Nephron (organoid): ENCODE data around the gene SLC46A2.

Source experiments
- H3K27ac Mint-ChIP-seq, 3 experiments: 2 replicates each; pipeline ENCODE4 v1.8.0; 2020; ENCODE audit warnings: mixed read lengths in 3 of 3, mild to moderate bottlenecking in 2 of 3, moderate library complexity in 1 of 3
- H3K27me3 Mint-ChIP-seq: 2 replicates; pipeline ENCODE4 v1.8.0; 2021; ENCODE audit warnings: low read depth, mild to moderate bottlenecking, moderate library complexity, mixed read lengths
- H3K36me3 Mint-ChIP-seq: 2 replicates; pipeline ENCODE4 v1.8.0; 2020; ENCODE audit warnings: low read depth, mixed read lengths
- H3K4me1 Mint-ChIP-seq: 2 replicates; pipeline ENCODE4 v1.8.0; 2020; ENCODE audit warnings: mixed read lengths
- H3K4me3 Mint-ChIP-seq, 3 experiments: 2 replicates each; pipeline ENCODE4 v1.8.0; 2020; ENCODE audit warnings: mild to moderate bottlenecking in 3 of 3, mixed read lengths in 3 of 3, moderate library complexity in 2 of 3
- H3K9me3 Mint-ChIP-seq: 2 replicates; pipeline ENCODE4 v1.8.0; 2020; ENCODE audit warnings: mixed read lengths
- TF ChIP-seq, protein P1 (sequence below), 3 experiments: fragments of 200-600 bp; sonication (generic); IDR thresholded peaks; one replicate each; pipeline ENCODE4 v1.5.0; 2021; ENCODE audit warnings: antibody characterized with exemption in 3 of 3; ENCODE audit not compliant: unreplicated experiment in 3 of 3

The SLC46A2 gene

DNA sequence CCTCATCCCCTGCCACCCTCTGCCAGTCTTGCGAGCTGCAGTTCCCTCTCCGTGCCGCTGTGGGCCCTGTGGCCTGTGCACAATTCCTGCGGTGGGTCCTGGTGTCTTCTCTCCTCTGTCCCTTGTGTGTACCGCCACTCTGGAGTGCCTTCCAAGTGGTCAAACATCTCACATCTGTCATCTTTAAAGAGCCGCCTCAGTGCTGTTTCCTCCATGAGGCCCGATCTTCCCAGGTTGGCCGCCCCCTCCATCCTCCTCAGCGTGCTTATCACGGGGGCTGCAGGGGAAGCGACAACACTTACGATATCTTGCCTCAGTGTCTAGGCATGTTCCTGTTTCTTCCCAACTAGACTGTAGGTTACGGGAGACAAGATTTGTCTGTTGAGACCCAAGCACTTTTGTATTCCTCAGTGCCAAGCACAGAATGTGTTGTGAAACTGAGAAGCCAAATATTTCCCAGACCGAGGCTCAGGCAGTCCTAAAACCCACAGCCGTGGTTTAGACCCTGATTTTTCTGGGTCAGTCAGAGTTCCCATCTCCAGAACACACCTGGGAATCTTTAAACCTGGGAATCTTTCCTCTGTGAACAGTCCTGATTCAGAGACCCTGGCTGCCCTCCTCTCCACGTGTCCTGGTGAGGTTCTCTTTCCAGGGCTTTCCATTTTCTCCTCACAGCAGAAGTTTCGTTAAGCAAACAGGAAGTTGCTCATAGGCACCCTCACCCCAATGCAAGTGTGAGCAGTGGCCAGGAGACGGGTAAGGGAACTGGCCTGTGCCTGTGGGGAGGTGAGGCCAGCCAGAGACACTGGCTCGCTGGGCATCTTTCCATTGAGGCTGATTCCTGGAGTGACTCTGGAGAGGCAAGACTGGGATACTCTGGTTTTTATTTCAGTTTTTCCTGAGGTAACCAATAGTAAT is 28.8 kb downstream of the SLC46A2 start:
- Mint-ChIP-seq H3K4me3 (no peak overlapping the region), H3K36me3 (peaks cover 24% of the 10 kb centered on the region), H3K27ac (no peak overlapping the region), H3K9me3 (no peaks in the 10 kb centered on the region), H3K4me1 (peaks cover 13% of the 10 kb centered on the region), H3K27me3 (no peaks in the 10 kb centered on the region)
- TF ChIP-seq, protein P1, sequence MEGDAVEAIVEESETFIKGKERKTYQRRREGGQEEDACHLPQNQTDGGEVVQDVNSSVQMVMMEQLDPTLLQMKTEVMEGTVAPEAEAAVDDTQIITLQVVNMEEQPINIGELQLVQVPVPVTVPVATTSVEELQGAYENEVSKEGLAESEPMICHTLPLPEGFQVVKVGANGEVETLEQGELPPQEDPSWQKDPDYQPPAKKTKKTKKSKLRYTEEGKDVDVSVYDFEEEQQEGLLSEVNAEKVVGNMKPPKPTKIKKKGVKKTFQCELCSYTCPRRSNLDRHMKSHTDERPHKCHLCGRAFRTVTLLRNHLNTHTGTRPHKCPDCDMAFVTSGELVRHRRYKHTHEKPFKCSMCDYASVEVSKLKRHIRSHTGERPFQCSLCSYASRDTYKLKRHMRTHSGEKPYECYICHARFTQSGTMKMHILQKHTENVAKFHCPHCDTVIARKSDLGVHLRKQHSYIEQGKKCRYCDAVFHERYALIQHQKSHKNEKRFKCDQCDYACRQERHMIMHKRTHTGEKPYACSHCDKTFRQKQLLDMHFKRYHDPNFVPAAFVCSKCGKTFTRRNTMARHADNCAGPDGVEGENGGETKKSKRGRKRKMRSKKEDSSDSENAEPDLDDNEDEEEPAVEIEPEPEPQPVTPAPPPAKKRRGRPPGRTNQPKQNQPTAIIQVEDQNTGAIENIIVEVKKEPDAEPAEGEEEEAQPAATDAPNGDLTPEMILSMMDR (IDR thresholded peaks at IDR 0.05; ENCODE audit: unreplicated experiment in 3 of 3) = no peak

DNA sequence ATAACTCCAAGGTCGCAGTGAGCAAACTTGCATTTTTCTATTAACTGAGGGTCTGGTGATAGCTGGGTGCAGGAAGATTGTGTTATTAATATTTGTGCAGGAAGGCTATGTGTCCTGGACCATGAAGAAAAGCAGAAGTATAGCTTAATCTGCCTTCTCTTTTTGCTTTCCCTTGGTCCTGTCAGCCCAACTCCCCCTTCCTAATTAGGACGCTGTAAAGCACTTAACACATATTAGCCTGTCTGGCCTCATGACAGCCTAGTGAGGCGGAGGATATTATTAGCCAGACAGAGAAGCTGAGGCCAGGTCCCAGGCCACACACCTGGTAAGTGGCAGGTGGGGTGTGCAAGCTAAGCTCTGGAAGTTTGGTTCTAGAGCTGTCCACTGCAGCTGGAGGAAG is 29.5 kb downstream of the SLC46A2 start:
- no peak overlapping the region for H3K4me3 Mint-ChIP-seq
- H3K36me3 Mint-ChIP-seq = peaks cover 22% of the 10 kb centered on the region
- H3K4me1 Mint-ChIP-seq = peaks cover 17% of the 10 kb centered on the region
- H3K27ac Mint-ChIP-seq = no peak overlapping the region
- TF ChIP-seq, protein P1 (IDR thresholded peaks at IDR 0.05; ENCODE audit: unreplicated experiment in 3 of 3) = no peak
- no peaks in the 10 kb centered on the region for H3K27me3 Mint-ChIP-seq
- H3K9me3 Mint-ChIP-seq = no peaks in the 10 kb centered on the region

DNA sequence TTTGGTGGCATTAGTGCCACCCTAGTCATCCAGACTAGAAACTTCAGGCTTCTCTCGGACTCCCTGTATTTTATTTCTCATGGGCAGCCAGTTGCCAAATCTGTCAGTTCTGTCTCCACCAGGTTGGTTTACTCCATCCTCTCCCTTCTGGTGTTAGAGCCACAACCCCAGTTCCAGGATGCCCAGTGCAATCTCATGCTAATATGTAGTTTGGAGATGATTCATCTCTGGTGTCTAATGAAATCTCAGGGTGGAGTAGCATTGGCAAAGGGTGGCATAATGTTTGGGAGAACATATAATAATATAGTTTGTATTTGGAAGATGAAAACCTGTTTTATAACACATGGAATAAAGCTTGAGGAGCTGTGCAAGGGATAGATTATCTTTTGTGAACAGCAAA is 30.2 kb downstream of the SLC46A2 start:
- Mint-ChIP-seq H3K27ac (no peak overlapping the region), H3K9me3 (no peaks in the 10 kb centered on the region), H3K27me3 (no peaks in the 10 kb centered on the region), H3K4me1 (peaks cover 13% of the 10 kb centered on the region), H3K4me3 (no peak overlapping the region), H3K36me3 (peaks cover 18% of the 10 kb centered on the region)
- TF ChIP-seq, protein P1 (IDR thresholded peaks at IDR 0.05; ENCODE audit: unreplicated experiment in 3 of 3) = no peak

DNA sequence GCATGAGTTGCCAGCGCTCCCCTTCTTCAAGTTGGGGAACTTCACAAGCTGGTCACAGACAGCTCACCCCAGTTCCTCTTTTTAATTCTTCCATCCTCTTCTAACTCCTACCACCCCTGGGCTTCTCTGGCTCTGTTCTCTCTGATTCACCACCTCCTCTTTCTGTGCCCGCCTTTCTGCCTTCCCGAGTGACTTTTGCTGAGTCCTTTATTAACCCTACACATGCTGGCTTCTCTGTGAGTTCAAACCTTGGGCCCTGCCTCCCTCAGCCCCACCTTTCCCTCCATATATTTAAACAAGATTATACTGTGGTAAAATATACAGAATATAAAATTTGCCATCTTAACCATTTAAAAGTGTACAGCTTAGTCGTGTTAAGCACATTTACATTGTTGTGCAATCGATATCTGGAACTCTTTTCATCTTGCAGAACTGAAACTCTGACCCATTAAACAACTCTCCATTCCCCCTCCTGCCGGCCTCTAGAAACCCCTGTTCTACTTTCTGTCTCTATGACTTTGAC is 32.0 kb downstream of the SLC46A2 start:
- H3K9me3 Mint-ChIP-seq = no peaks in the 10 kb centered on the region
- H3K27ac Mint-ChIP-seq = no peak overlapping the region
- no peak overlapping the region for H3K4me3 Mint-ChIP-seq
- H3K36me3 Mint-ChIP-seq = peaks cover 8% of the 10 kb centered on the region
- peaks cover 31% of the 10 kb centered on the region for H3K4me1 Mint-ChIP-seq
- no peaks in the 10 kb centered on the region for H3K27me3 Mint-ChIP-seq
- TF ChIP-seq, protein P1 (IDR thresholded peaks at IDR 0.05; ENCODE audit: unreplicated experiment in 3 of 3) = no peak

DNA sequence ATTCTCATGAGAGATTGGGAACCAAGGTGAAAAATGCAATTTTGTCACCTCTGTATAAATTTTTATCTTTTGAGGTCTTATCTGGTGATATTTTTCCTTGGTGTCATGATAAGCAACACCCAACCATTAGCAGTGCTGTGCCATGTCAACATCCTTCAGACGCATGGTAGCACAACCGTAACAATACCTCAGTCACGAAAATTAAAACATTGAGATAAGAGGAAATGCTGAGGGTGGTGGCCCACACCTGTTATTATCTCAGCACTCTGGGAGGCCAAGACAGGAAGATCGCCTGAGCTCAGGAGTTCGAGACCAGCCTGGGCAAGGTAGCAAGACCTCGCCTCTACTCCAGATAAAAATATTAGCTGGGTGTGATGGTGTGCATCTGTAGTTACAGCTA is 32.7 kb downstream of the SLC46A2 start:
- no peaks in the 10 kb centered on the region for H3K9me3 Mint-ChIP-seq
- peaks cover 38% of the 10 kb centered on the region for H3K4me1 Mint-ChIP-seq
- H3K36me3 Mint-ChIP-seq = peaks cover 11% of the 10 kb centered on the region
- TF ChIP-seq, protein P1 (IDR thresholded peaks at IDR 0.05; ENCODE audit: unreplicated experiment in 3 of 3) = no peak
- H3K27ac Mint-ChIP-seq = no peak overlapping the region
- H3K27me3 Mint-ChIP-seq = no peaks in the 10 kb centered on the region
- no peak overlapping the region for H3K4me3 Mint-ChIP-seq
